Eye (tissue), 1 donor: Measurements from ENCODE around the gene OGA.

ENCODE experiments used
- DNase-seq: peaks from one replicate; pipeline ENCODE4 v3.0.0-alpha.2; 2015

The OGA gene

GRCh38 chr10:101834341-101834740, 16.1 kb upstream of the OGA start:
- DNase-seq: no peak

- DNase-seq: no peak
Observed at GRCh38 chr10:101833466-101833865, 15.2 kb upstream of the OGA start.

DNA sequence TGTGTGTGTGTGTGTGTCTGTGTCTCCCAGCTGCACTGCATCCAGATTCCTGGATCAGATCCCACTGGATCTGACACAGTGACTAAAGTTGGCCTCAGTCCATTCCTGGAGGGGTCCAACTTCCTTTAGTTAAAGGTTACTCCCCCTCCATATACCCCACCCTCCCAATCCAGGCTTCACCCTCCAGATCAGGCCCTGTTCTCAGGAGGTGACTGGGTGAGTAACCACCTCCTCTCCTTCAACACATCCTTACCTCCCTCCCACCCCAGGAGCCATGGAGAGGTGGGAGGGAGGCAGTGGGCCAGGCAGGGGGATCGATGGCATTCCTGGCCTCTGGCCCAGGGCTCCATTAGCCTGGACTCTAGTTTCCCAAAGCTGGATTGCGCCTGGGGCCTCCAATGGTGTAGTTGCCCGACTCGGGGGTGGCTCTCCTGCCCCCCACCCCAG, 14.1 kb upstream of the OGA start:
- DNase-seq: no peak

DNA sequence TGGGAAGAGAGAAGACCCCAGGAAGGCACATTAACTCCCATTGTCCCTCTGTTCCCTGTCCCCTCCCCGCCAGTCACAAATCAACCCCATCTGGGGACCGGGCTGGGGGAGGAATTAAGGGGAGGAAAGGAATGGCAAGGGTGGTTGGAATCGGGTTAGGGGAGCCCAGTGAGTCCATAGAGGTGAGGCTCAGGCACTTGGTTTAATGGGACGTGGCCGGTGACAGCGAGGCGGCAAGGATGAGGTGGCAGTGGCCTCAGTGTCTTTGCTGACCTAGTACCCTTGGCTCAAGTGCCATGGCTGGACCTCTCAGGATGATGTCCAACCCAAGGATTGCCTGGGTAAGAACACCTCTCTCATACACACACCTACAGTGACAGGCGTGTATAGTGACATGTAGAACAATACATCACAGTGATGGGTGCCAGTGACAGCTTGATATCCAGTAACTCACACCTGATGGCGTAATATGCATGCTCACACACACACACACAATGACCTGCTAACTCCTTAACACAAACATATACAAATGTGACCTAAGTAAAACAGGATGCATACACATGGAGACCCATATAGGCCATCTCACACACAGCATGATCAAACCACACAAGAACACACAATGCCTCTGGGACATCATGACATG, 13.0 kb upstream of the OGA start:
- DNase-seq: no peak

DNA sequence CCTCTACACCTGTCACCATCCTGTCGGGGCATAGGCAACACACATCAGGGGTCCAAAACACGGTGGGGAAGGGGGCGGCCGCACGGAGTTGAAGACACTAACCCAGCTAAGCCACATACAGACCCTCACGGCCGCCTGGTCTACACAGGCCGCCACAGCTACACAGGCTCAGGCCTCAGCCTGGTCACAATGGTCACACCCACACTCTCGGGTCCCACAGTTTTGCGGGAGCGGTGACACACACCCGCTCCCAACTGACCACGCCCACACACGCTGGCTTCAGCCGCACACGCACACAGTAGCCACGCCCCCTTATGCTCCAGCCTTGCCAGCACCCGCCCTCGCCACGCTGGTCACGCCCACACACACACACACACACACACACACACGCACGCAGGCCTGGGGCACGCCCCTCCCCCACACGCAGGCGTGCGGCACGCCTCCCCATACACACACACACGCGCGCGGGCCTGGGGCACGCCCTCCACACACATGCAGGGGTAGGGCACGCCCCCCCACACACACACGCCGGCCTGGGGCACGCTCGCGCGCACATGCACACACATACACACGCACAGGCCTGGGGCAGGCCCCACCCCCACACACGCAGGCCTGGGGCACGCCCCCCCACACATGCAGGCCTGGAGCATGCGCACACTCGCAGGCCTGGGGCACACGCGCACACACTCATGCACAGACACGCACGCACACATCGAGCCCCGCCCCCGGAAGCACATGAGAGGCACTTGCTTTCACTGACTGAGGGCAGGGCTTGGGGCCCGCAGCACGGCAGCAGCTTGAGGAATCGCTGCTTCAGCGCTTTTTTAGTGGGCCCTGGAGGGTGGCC, 12.3 kb upstream of the OGA start:
- peak; percentile 97 for DNase-seq

- DNase-seq: peak; percentile 76
Observed at GRCh38 chr10:101829561-101830315, 11.5 kb upstream of the OGA start.

- no peak for DNase-seq
Observed at GRCh38 chr10:101828766-101829551, 10.7 kb upstream of the OGA start.

DNA sequence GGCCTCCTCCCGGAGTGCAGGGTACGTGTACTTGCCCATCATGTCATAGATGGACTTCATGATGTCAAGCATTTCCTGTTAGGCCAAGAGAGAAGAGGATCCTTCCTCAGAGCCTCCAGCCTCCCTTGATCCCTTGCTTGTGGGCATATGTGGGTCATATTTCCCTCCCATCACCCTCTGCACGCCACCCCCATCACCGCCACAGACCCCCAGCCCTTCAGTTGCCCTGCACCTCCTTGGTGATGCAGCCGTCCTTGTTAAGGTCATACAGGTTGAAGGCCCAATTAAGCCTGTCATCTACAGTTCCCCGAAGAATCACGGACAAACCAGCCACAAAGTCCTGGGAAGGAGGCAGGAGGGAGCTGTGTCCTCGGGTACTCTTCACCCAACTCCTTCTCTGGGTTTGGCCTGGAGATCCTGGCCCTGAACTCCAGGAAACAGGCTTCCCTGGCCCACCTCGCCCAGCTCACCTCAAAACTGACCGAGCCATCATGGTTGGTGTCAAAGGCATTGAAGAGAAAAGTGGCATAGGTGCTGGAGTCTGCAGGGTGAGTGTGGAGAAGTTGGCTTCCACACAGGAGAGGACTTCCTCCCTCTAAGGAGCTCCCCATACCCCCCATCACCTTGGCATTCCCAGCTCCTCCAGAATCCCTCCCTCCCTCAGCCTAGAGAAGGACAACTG, 9.8 kb upstream of the OGA start:
- DNase-seq: no peak

- no peak for DNase-seq
Observed at GRCh38 chr10:101826852-101827434, 8.7 kb upstream of the OGA start.

- no peak for DNase-seq
Observed at GRCh38 chr10:101824736-101825135, 6.5 kb upstream of the OGA start.

- no peak for DNase-seq
Observed at GRCh38 chr10:101818872-101819633, 809 bp upstream of the OGA start.

DNA sequence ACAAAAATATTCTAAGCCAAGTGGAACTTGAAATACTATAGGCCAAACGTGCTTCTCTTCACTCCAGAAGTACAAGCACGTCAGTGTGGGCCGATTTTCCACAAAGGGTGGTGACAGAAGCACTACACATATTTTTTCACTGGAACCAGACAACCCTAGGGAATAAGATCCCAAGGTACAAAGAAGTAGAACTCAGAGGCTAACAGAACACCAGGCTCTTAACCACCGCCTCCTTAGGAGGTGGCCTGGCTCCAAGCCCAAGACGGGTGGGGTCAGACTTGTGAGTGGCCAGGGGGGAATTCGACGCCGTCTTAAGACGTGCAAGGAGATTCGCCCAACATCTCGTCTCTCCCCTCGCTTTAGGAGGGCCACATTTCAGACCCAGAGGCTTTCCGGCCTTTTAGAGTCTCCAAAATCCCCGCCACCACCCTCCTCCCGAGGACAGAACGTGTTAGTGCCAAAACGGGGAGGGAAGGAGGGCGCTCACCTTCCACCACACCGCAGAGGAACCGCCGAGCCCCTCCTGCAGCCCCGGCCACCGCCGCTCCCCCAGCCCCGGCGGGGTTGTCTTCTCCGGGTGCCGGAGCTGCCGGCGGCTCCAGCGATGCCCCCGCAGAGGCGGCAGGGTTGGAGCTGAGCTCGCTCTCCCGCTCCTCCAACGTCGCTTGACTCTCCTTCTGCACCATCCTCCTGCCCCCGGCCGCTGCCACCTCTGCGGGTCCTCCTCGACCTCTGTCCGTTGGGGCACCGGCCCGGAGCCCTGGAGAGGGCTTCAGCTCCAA, 716 bp downstream of the OGA start:
- DNase-seq: peak; percentile 89

GRCh38 chr10:101816913-101817336, 1.3 kb downstream of the OGA start:
- peak; percentile 21 for DNase-seq

- peak; percentile 51 for DNase-seq
Observed at GRCh38 chr10:101816376-101816775, 1.9 kb downstream of the OGA start.

DNA sequence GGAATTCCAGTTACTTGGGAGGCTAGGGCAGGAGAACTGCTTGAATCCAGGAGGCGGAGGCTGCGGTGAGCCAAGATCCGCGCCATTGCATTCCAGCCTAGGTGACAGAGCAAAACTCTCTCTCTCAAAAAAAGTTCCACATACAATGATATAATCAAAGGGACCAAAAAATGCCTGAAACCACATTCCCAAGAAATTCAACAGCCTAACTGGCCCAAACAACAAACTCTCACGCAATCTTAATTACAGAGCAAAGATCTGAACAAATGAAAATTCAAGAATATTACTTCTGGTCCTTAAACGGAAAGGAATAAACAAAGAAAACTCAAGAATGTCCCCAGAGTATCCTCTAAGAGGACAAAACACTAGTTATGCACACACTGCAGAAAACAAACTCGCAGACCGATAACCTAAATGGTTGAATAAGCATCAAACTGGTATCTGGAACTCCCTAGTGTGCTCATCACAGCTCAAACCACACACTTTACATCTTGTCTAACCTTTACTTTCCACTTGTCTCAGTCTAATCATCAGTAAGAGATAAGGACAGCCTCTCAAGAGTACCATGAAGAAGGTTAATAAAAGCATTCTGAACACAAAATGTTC, 3.7 kb downstream of the OGA start:
- DNase-seq: no peak

DNA sequence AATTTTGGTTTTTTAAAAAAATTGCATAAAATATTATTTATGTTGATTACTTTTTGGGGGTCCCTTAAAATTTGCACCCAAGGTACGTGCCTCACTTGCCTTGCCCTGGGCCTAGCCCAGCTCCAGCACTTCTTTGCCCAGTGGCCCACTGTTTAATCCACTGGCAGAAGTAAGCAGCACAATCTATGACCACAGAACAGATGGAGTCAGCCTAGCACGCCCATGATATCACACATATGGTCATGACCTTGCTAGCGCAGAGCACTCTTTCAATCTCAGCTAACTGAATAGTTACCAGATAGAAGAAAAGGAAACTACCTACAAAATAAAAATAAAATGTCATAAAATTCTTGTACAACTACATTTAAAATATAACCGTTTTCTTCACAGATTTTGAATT, 5.6 kb downstream of the OGA start:
- DNase-seq: no peak

DNA sequence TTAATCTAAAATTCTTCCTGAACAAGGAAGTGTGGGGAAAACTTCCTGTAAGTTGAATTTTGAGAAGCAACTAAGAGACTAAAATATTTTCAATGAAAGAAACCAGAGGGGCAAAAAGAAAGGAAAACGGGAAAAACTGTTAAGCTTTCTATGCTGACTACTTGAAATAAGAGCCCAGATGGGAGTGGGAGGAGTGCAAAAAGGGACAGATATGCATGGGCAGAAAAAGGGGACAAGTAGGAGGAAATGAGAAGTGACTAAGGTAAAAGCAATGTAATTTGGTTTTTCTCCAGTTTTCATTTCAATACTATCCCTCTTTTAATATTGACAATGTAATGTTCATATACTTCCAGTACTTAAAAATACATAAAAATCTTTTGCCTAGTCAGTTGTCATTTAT, 11.1 kb downstream of the OGA start:
- DNase-seq: no peak

- DNase-seq: no peak
Observed at GRCh38 chr10:101803511-101803910, 14.7 kb downstream of the OGA start.

GRCh38 chr10:101797403-101798059, 20.7 kb downstream of the OGA start:
- DNase-seq: no peak
